Gastroesophageal sphincter (tissue), 3 donors: ENCODE data around the gene LMCD1.

Experiments used
- CTCF ChIP-seq, 4 experiments: fragments of 200-600 bp in 2 of 4; fragments of 450-650 bp in 2 of 4; sonication (generic) in 1 of 4; IDR thresholded peaks; one replicate each; pipeline ENCODE4 v1.5.1; 2017 to 2019; ENCODE audit warnings: antibody characterized with exemption in 4 of 4, mild to moderate bottlenecking in 2 of 4, moderate library complexity in 2 of 4
- EP300 ChIP-seq: sonication (generic); formaldehyde crosslinking; IDR thresholded peaks from one replicate; pipeline ENCODE4 v1.6.1; 2017; ENCODE audit warnings: antibody characterized with exemption, mild to moderate bottlenecking
- POLR2A ChIP-seq, 2 donors: fragments of 450-650 bp; IDR thresholded peaks; one replicate each; pipeline ENCODE4 v1.6.1; 2017; ENCODE audit warnings: antibody characterized with exemption in 2 of 2, mild to moderate bottlenecking in 2 of 2, moderate library complexity in 1 of 2

- TF ChIP-seq CTCF (IDR thresholded peaks at IDR 0.05) (no peak), POLR2A (IDR thresholded peaks at IDR 0.05) (no peak), EP300 (no peak)
Measured at GRCh38 chr3:8595252-8595651, 93.6 kb downstream of the LMCD1 start.
